Stimulated activated naive CD8-positive, alpha-beta T cell treated with anti-CD3 and anti-CD28 coated beads, Interleukin-15, Interleukin-2, amounts not matched to agents 100 ng/mL and 50 ng/mL, for 24 hours (primary cell): Measurements from ENCODE around the gene SNX19.

ENCODE experiments used
- H3K27ac Mint-ChIP-seq: one replicate; pipeline ENCODE4 v1.8.0; 2021; ENCODE audit warnings: mild to moderate bottlenecking, mixed read lengths
- H3K27me3 Mint-ChIP-seq: one replicate; pipeline ENCODE4 v1.8.0; 2021; ENCODE audit warnings: mixed read lengths
- H3K36me3 Mint-ChIP-seq: one replicate; pipeline ENCODE4 v1.8.0; 2021; ENCODE audit warnings: low read depth, mixed read lengths
- H3K4me1 Mint-ChIP-seq: one replicate; pipeline ENCODE4 v1.8.0; 2021; ENCODE audit warnings: low read depth, mixed read lengths
- H3K4me3 Mint-ChIP-seq: one replicate; pipeline ENCODE4 v1.8.0; 2021; ENCODE audit warnings: mild to moderate bottlenecking, mixed read lengths
- H3K9me3 Mint-ChIP-seq: one replicate; pipeline ENCODE4 v1.8.0; 2021; ENCODE audit warnings: mixed read lengths

The SNX19 gene

DNA sequence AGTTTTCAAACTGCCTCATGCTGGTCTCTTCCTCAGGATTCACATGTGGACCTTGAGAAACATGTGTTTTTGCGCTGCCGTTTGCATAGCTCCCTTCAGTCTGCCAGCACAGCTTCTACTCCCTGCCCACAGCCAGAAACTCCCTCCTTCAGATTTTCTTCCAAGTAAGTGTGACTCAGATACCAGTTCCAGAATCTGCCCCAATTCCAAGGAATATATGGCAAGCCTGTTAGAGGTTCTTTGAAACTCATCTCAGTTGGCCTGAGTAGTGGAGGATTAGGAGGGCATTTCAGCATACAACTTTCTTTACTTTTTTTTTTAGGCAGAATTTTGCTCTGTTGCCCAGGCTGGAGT lies 67.1 kb downstream of the SNX19 start:
- peaks cover 16% of the 10 kb centered on the region for H3K27me3 Mint-ChIP-seq
- H3K36me3 Mint-ChIP-seq: no peaks in the 10 kb centered on the region
- H3K27ac Mint-ChIP-seq: no peak overlapping the region
- no peaks in the 10 kb centered on the region for H3K9me3 Mint-ChIP-seq
- H3K4me1 Mint-ChIP-seq: no peaks in the 10 kb centered on the region
- no peak overlapping the region for H3K4me3 Mint-ChIP-seq

DNA sequence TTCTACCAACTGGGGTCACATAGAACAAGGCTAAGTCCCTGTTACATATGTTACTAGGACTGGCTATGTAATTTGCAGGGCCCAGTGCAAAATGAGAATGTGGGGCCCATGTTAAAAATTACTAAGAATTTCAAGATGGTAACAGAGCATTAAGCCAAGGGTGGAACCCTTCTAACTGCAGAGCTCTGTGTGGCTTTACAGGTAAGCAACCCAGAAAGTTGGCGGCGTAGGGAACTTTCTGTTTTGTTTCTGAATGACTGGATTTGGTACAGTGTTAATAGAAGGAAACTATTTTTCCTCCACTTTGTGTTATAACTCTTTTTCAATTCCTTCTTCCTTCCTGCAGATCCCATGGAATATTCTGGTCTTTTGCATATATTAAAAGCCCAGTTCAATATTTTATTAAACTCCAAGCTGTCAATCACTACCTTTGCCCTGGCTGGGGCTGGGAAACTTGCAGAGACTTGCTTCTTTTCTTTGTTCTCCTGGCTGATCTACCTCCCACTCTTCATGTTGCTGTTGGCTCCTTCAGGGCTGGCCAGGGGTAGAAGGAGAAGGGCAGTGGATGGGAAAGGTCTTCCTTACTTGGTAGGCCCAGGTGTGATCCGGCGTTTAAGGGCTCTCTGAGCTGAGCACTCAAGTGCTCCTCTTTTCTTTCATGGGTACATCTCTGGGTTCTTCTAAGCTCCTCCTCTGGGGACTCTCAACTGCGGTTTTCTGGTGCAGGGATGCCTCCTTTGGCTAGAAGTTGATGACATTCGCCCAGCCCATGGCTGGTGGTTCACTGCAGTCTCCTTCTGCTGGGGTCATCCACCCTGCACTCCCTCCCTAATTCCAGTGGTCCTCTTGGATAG lies 67.7 kb downstream of the SNX19 start:
- Mint-ChIP-seq H3K9me3 (no peaks in the 10 kb centered on the region), H3K27ac (no peak overlapping the region), H3K27me3 (peaks cover 19% of the 10 kb centered on the region), H3K4me3 (no peak overlapping the region), H3K36me3 (no peaks in the 10 kb centered on the region), H3K4me1 (no peaks in the 10 kb centered on the region)

DNA sequence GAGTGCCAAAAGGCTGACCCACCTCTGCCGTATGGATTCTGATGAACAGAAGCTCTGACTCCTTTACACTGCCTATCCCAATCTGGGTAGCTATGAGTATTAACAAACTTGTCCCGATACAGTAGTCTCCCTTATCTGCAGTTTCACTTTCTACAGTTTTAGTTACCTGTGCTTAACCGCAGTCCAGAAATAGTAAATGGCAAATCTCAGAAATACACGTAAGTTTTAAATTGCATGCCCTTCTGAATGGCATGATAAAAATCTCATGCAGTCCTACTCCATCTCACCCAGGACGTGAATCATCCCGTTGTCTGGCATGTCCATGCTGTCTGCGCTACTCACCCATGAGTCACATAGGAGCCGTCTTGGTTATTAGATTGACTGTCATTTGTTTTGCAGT lies 68.8 kb downstream of the SNX19 start:
- H3K27me3 Mint-ChIP-seq: peaks cover 26% of the 10 kb centered on the region
- no peak overlapping the region for H3K4me3 Mint-ChIP-seq
- H3K36me3 Mint-ChIP-seq: no peaks in the 10 kb centered on the region
- no peaks in the 10 kb centered on the region for H3K4me1 Mint-ChIP-seq
- no peak overlapping the region for H3K27ac Mint-ChIP-seq
- H3K9me3 Mint-ChIP-seq: no peaks in the 10 kb centered on the region

DNA sequence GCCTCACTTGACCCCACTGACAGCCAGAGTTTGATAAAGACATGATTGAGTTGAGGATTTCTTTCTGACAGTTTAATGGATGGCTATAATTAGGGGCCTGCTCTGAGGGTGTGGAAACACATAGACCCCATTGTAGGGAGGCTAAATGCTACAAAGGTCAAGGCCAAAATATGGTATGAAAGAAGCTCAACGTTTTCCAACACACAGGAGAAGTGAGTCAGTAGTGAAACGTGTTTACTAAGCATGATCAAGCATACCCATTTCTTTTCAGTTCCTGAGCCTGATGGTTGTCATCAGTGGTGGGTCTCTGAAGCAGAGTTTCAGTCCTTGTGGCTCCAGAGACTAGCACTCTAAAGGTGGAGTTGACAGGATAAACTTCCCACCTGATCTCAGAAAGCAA lies 69.7 kb downstream of the SNX19 start:
- Mint-ChIP-seq H3K27me3 (peaks cover 31% of the 10 kb centered on the region), H3K27ac (no peak overlapping the region), H3K4me1 (no peaks in the 10 kb centered on the region), H3K36me3 (no peaks in the 10 kb centered on the region), H3K4me3 (no peak overlapping the region), H3K9me3 (no peaks in the 10 kb centered on the region)

DNA sequence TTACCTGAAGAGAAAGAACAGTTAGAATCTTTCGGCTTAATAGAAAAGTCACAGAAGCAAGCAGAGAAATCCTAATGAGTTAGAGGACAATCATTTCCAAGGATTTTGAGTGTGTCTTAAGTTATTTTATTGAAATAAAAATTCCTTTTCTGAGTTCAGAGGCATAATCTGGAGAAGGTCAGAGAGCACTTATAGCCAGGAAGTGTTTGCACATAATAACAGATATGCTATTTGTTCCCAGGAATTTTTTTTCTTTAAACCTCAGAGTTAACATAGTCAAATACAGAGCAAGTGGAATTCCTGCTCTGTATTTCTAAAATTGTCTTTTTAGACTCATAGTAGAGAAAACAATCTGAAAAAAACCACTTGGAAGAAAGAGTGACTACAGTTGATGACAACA lies 74.3 kb downstream of the SNX19 start:
- peaks cover 13% of the 10 kb centered on the region for H3K9me3 Mint-ChIP-seq
- H3K36me3 Mint-ChIP-seq: no peaks in the 10 kb centered on the region
- peaks cover 42% of the 10 kb centered on the region for H3K27me3 Mint-ChIP-seq
- H3K4me1 Mint-ChIP-seq: no peaks in the 10 kb centered on the region
- H3K27ac Mint-ChIP-seq: no peak overlapping the region
- H3K4me3 Mint-ChIP-seq: no peak overlapping the region

DNA sequence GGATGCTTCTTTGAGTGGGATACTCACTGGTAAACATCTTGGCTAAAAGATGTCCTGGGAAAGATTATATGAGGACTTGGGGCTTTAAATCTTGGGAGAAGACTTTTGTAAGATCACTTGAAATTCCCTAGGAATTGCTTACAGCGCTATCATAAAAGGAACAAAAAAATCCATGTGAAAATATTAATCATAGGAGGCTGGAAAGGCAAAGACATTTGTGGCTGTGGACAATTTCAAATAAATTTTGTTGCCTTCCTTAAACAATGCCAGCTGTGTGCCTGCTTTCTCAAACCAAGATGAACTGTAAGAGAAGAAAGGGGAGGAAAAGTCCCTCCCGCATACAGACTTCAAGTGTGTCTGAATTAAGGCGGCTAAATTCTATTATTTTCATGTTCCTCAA lies 75.6 kb downstream of the SNX19 start:
- Mint-ChIP-seq H3K27ac (no peak overlapping the region), H3K4me3 (no peak overlapping the region), H3K36me3 (no peaks in the 10 kb centered on the region), H3K27me3 (peaks cover 44% of the 10 kb centered on the region), H3K9me3 (peaks cover 19% of the 10 kb centered on the region), H3K4me1 (no peaks in the 10 kb centered on the region)

DNA sequence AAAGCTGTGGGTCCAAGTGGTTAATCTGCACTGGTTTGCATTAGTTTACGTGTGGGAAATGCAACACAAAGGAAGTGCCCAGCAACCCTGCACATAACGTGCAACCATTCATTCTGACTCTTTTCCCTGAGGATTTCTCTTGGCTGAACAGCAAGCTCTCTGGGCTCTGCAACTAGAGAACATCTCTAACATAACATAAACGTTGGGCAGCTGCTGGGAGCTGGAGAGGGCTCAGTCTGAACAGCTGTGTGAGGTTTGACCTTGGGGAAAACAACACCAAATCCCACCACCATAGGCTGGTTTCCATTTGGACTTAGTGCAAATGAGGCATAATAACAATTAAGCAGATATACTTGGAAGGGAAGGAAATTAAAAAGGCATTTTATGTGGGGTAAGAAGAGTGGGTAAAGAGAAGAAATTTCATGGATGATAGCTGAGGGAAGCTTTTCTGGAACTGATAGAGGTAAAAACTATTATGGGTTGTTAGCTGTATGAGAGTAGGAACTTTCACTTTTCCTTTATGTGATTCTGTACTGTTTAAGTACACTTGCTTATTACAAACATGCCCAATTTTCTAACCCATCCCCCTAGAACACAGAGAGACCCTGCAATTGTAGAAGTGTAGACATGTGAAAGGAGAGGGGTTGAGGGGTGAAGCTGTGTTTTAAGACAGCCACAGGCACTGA lies 76.2 kb downstream of the SNX19 start:
- Mint-ChIP-seq H3K4me1 (no peaks in the 10 kb centered on the region), H3K4me3 (no peak overlapping the region), H3K27me3 (peaks cover 44% of the 10 kb centered on the region)

DNA sequence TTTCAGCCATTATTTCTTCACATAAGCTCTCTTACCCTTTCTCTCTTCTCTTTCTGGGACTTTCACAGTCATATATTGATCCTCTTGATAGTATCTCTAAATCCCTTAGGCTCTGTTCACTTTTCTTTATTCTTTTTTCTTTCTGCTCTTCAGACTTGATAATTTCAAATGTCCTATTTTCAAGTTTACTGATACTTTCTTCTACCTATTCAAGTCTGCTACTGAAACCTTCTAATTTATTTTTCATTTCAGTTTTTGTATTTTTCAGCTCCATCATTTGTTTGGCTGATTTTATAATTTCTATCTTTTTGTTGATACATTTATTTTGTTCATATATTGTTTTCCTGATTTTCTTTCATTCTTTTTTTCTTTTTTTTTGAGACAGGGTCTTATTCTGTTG lies 79.1 kb downstream of the SNX19 start:
- Mint-ChIP-seq H3K9me3 (peaks cover 19% of the 10 kb centered on the region), H3K27ac (no peak overlapping the region), H3K36me3 (no peaks in the 10 kb centered on the region), H3K4me1 (no peaks in the 10 kb centered on the region), H3K27me3 (peaks cover 32% of the 10 kb centered on the region), H3K4me3 (no peak overlapping the region)

More for the DNA sequence above, 76.2 kb downstream of the SNX19 start:
- H3K36me3 Mint-ChIP-seq: no peaks in the 10 kb centered on the region
- no peak overlapping the region for H3K27ac Mint-ChIP-seq
- H3K9me3 Mint-ChIP-seq: peaks cover 19% of the 10 kb centered on the region

DNA sequence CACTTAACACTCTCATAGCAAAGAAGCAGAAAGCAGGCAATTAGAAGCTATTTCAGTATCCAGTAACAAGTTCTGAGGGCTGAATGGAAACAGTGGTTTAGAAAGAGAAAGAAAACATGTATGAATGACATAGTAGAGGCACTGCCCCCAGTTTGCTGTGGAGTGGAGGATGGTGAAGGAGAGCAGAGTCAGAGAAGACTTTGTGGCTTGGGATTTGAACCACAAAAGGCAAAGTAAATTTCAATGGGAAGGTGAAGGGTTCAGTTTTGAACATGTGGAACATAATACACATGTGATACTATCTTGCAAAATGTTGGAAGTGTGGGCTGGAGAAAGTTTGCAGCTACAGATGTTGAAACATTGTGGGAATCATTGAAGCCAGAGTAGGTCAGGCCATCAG lies 81.4 kb downstream of the SNX19 start:
- H3K27me3 Mint-ChIP-seq: peaks cover 25% of the 10 kb centered on the region
- no peaks in the 10 kb centered on the region for H3K36me3 Mint-ChIP-seq
- peaks cover 19% of the 10 kb centered on the region for H3K9me3 Mint-ChIP-seq
- no peak overlapping the region for H3K4me3 Mint-ChIP-seq
- H3K27ac Mint-ChIP-seq: no peak overlapping the region
- no peaks in the 10 kb centered on the region for H3K4me1 Mint-ChIP-seq

DNA sequence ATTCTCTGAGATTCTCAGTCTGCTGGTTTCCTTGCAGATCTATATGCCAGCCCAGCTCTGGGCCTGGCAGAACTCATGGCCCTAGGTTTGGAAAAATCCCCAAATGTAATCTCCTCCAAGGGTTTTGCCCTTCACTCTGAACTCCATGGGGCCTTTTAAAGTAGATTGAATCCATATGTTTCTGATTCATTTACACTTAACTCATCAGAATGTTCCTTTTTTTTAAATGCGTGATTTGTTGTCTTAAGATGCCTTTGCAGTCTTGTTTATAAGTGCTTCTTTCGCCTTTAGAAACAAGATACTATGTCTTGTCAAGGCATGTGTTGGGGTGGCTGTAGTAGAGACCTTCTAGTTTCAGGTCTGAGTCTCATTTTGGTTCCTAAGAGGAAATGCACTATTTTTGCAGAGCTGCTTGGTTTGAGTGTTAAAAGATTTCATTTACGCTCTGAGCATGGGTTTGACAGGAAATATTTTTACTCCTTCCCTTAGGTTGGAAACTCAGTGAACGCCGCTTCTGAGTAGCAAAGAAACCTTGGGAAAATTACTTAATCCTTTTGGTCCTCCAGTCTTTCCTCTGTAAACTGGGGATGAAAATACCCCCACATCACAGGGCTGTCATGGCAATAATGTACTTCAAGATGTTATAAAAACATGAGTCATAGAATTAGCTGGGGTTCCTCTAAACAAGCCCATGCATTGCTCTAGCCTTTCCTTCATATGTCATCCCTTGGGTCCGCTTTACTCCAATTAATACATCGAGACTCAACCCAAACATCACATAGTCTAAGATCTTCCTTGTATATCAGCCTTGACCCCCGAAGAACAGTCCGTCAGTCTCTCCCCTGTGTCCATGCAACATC lies 83.5 kb downstream of the SNX19 start:
- Mint-ChIP-seq H3K4me1 (no peaks in the 10 kb centered on the region), H3K36me3 (no peaks in the 10 kb centered on the region), H3K27ac (no peak overlapping the region), H3K27me3 (peaks cover 14% of the 10 kb centered on the region), H3K4me3 (no peak overlapping the region), H3K9me3 (peaks cover 10% of the 10 kb centered on the region)

DNA sequence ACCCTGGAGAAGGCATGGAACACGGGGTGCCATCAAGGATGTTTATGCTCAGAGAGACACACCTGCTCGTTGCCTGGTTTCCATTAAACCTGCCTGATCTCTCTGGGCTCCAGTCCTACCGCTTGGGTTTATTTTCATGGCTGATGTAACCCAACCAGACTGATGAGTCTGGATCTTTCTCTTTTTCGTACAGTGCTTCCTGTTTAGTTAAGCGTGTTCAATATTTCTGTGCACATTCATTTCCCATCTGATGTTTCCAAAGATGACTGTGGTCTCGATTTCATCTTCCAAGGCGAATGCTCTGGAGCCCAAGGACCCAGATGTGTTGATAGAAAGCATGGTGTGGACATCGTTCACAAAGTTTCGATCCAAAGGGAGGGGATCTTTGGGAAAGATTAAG lies 84.3 kb downstream of the SNX19 start:
- H3K27ac Mint-ChIP-seq: no peak overlapping the region
- H3K27me3 Mint-ChIP-seq: peaks cover 9% of the 10 kb centered on the region
- H3K4me3 Mint-ChIP-seq: no peak overlapping the region
- H3K9me3 Mint-ChIP-seq: peaks cover 5% of the 10 kb centered on the region
- no peaks in the 10 kb centered on the region for H3K36me3 Mint-ChIP-seq
- no peaks in the 10 kb centered on the region for H3K4me1 Mint-ChIP-seq

DNA sequence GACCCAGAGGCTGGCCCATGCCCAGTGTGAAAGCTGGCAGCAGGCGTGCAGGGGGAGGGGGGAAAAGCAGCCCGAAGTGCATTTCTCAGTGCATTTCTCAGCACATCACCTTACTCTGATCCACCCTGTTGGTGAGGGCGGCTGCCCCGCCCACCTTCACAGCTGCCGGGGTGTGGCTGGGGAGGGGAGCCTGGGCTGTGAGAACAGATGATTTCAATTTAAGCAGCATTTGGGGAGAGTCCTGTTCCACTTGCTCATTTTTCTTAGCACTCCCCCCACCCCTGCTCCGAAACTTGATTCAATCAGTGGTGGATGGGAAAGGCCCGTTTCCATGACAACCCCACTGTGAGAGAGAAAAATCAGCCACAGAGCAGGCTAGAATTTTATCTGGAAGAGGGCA lies 84.8 kb downstream of the SNX19 start:
- no peak overlapping the region for H3K27ac Mint-ChIP-seq
- H3K36me3 Mint-ChIP-seq: no peaks in the 10 kb centered on the region
- peaks cover under 1% of the 10 kb centered on the region for H3K9me3 Mint-ChIP-seq
- H3K4me3 Mint-ChIP-seq: no peak overlapping the region
- H3K27me3 Mint-ChIP-seq: peaks cover 8% of the 10 kb centered on the region
- H3K4me1 Mint-ChIP-seq: no peaks in the 10 kb centered on the region

DNA sequence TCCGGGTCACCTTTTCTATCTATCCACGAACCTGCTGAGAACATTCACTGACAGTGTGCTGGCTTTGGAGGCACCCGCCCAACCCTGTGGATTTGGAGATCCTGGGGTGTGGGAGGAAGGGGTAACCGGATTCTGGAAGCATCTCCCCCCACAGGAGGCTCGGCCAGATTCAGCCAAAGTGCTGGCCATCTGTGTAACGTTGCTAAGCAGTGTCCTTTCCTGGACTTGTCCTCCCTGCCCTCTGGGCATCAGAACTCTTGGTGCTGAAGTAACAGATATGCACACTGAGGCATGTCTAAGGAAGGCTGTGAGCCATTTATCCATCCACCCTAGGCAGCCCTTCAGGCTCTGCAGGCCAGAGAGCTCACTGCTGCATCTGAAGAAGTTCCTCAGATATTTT lies 85.7 kb downstream of the SNX19 start:
- Mint-ChIP-seq H3K27ac (no peak overlapping the region), H3K4me3 (no peak overlapping the region), H3K27me3 (peaks cover 12% of the 10 kb centered on the region), H3K36me3 (no peaks in the 10 kb centered on the region), H3K4me1 (no peaks in the 10 kb centered on the region), H3K9me3 (no peaks in the 10 kb centered on the region)

DNA sequence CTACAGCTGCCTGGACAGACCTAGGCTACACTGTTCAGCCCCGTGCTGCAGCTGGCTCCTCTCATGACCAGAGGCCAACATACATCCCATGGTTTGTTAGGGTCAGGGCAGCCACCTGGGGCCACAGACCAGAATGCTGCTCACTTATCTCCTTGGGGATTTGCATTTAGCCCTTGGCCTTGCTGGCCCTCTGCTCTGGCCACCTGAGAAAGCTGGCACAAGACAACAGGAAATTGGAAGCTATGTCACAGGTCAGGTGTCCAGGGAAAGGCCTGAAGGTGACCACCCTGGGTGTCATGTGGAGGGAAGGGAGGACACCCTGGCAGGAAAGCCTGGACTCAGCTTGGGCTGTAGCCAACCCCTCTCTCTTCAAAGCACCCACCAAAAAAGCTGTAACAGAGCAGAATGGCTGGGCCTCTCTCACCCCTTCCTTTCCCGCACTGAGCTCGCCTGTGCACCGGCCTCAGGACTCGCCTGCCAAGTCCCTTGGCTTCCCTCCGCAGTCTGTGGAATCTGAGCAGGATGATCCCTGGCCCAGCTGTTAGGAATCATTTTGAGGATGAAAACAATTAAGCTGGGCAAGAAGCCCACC lies 86.3 kb downstream of the SNX19 start:
- H3K27me3 Mint-ChIP-seq: peaks cover 12% of the 10 kb centered on the region
- H3K36me3 Mint-ChIP-seq: no peaks in the 10 kb centered on the region
- no peak overlapping the region for H3K27ac Mint-ChIP-seq
- no peaks in the 10 kb centered on the region for H3K9me3 Mint-ChIP-seq
- no peak overlapping the region for H3K4me3 Mint-ChIP-seq
- H3K4me1 Mint-ChIP-seq: no peaks in the 10 kb centered on the region

DNA sequence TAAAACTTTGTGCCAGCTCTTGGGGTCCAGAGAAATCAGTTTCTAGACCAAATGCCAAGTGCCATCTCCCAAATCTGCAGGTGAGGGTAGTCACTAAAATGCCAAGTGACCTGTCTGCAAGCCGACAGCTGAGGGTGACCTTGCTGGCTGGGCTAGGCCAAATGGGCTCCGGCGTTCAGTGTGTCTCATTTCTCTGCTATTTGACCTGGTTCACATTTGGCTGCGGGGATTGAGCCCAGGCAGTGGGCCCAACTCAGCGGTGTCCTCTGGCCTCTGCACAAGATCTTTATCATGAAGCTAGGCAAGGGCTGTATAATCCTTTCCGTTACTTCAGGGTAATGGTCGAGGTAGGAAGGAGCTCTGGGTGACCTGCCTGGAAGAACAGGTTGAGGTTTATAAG lies 87.5 kb downstream of the SNX19 start:
- Mint-ChIP-seq H3K36me3 (no peaks in the 10 kb centered on the region), H3K4me1 (no peaks in the 10 kb centered on the region), H3K27ac (no peak overlapping the region), H3K4me3 (no peak overlapping the region), H3K9me3 (no peaks in the 10 kb centered on the region), H3K27me3 (peaks cover 12% of the 10 kb centered on the region)
